OCI-LY3 (cell line): ENCODE measurements around the gene SHC3.

ENCODE experiments used
- H2AFZ ChIP-seq: fragments of 200-600, 300-600 bp; shearing (Covaris generic); 2 replicates; pipeline ENCODE4 v1.6.0; 2014; ENCODE audit warnings: antibody characterized with exemption, low read depth, low read length
- H3K27ac ChIP-seq: fragments of 200-600, 300-600 bp; sonication (generic); 2 replicates; pipeline ENCODE4 v1.5.1; 2014; ENCODE audit warnings: mild to moderate bottlenecking, low read length, moderate library complexity, mixed read lengths
- H3K27me3 ChIP-seq: fragments of 200-600, 300-600 bp; sonication (generic); 2 replicates; pipeline ENCODE4 v1.6.1; 2014; ENCODE audit warnings: low read depth, low read length, mixed read lengths
- H3K36me3 ChIP-seq: fragments of 200-600, 300-600 bp; sonication (generic); replicated peaks from 2 replicates; pipeline ENCODE3; 2014; ENCODE audit warnings: low read depth, low read length, mixed read lengths
- H3K4me1 ChIP-seq: fragments of 300-600, 200-600 bp; sonication (generic); 2 replicates; pipeline ENCODE4 v1.6.1; 2014; ENCODE audit warnings: low read length, mixed read lengths
- H3K4me2 ChIP-seq: fragments of 200-600, 300-600 bp; sonication (generic); 2 replicates; pipeline ENCODE4 v1.6.1; 2014; ENCODE audit warnings: low read length, mixed read lengths
- H3K4me3 ChIP-seq: fragments of 300-600, 200-600 bp; sonication (generic); 2 replicates; pipeline ENCODE4 v1.5.1; 2014; ENCODE audit warnings: antibody characterized with exemption, mild to moderate bottlenecking, low read length, moderate library complexity
- H3K79me2 ChIP-seq: fragments of 300-600, 200-600 bp; shearing (Covaris generic); 2 replicates; pipeline ENCODE4 v1.6.1; 2014; ENCODE audit warnings: mild to moderate bottlenecking, low read length, mixed read lengths
- H3K9ac ChIP-seq: fragments of 300-600, 200-600 bp; shearing (Covaris generic); 2 replicates; pipeline ENCODE4 v1.6.0; 2014; ENCODE audit warnings: mild to moderate bottlenecking, low read length, moderate library complexity
- H3K9me3 ChIP-seq: fragments of 200-600, 300-600 bp; shearing (Covaris generic); 2 replicates; pipeline ENCODE4 v1.6.1; 2014; ENCODE audit warnings: low read length, mixed read lengths; ENCODE audit not compliant: insufficient read depth
- H4K20me1 ChIP-seq: fragments of 200-600, 300-600 bp; sonication (generic); 2 replicates; pipeline ENCODE4 v1.6.1; 2016; ENCODE audit warnings: low read length, mixed read lengths; ENCODE audit not compliant: insufficient read depth
- EZH2phosphoT487 ChIP-seq: fragments of 200-600 bp; shearing (Covaris generic); IDR thresholded peaks from 2 replicates; pipeline ENCODE4 v1.6.1; 2018; ENCODE audit warnings: antibody characterized with exemption, mixed run types, low read depth
- TF ChIP-seq, protein P1 (sequence below): fragments of 200-600, 300-600 bp; sonication (generic); IDR thresholded peaks from 2 replicates; pipeline ENCODE4 v1.5.1; 2014; ENCODE audit warnings: antibody characterized with exemption, low read length, low read depth

SHC3 gene

DNA sequence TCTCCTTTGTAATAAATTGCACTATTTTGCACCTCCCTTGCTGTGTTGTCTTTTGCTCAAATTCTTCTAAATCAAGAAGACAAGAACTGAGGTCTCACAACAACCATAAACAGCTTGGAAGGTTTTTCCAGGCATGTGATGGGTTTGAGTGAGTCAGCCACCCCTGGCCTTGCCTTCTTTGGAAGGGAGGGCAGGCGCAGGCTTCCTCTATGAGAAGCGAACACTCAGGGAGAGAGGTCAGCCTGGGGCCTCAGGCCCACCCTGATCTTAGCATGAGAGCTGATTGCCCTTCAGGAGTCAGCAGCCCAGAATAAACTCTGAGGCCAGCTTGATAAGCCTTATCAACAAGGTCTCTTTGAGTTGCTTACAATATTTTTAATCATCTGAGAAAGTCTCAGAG lies 155.7 kb downstream of the SHC3 start:
- no peaks in the 10 kb centered on the region for H3K79me2 ChIP-seq
- H3K4me2 ChIP-seq: no peak overlapping the region
- H3K27me3 ChIP-seq: no peaks in the 10 kb centered on the region
- H3K4me3 ChIP-seq: no peak overlapping the region
- TF ChIP-seq, protein P1, sequence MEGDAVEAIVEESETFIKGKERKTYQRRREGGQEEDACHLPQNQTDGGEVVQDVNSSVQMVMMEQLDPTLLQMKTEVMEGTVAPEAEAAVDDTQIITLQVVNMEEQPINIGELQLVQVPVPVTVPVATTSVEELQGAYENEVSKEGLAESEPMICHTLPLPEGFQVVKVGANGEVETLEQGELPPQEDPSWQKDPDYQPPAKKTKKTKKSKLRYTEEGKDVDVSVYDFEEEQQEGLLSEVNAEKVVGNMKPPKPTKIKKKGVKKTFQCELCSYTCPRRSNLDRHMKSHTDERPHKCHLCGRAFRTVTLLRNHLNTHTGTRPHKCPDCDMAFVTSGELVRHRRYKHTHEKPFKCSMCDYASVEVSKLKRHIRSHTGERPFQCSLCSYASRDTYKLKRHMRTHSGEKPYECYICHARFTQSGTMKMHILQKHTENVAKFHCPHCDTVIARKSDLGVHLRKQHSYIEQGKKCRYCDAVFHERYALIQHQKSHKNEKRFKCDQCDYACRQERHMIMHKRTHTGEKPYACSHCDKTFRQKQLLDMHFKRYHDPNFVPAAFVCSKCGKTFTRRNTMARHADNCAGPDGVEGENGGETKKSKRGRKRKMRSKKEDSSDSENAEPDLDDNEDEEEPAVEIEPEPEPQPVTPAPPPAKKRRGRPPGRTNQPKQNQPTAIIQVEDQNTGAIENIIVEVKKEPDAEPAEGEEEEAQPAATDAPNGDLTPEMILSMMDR: no peak
- TF ChIP-seq EZH2phosphoT487: no peak
- no peak overlapping the region for H3K27ac ChIP-seq
- no peaks in the 10 kb centered on the region for H3K9me3 ChIP-seq
- no peaks in the 10 kb centered on the region for H3K4me1 ChIP-seq
- H3K36me3 ChIP-seq: no peaks in the 10 kb centered on the region
- no peak overlapping the region for H3K9ac ChIP-seq
- H2AFZ ChIP-seq: no peak overlapping the region
- H4K20me1 ChIP-seq: no peaks in the 10 kb centered on the region

DNA sequence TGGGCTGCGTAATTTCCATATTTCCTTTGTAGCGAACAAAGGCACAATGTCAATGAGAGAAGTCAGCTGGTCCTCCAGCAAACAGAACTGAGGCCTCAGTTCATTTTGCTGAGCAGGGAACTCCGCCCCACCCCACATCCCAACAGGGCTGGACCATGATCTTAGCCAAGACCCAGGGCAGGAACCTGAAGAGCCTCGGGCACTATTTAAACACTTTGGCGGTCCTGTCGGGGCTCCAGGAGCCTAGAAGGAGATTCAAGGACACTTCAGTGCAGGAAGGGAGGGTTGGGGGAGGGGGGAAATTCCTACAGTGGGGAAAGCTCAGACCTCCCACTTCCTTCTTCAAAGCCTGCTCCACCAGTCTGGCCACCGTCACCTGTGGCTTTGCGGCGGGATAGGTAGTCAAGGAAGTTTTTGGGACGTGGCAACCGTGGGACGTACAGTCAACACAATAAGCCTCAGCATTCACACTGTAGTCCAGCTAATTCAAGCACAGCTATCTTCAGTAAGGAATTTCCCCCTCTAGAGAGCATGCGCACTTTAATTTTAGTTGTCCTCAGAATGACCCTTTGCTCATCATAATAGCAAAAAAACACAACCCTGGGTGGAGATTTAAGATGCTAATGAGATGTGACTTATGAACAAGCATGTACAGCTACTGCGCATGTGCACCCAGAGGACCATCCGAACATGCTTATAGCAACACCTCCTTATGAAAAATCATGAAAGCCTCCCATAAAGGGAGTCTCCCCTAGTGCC lies 156.4 kb downstream of the SHC3 start:
- Histone ChIP-seq H4K20me1 (no peaks in the 10 kb centered on the region), H3K9ac (no peak overlapping the region), H3K4me1 (no peaks in the 10 kb centered on the region), H3K27ac (no peak overlapping the region), H3K4me3 (no peak overlapping the region), H3K79me2 (no peaks in the 10 kb centered on the region), H3K27me3 (no peaks in the 10 kb centered on the region), H2AFZ (no peak overlapping the region), H3K4me2 (no peak overlapping the region), H3K36me3 (no peaks in the 10 kb centered on the region), H3K9me3 (no peaks in the 10 kb centered on the region)
- TF ChIP-seq EZH2phosphoT487: no peak
- TF ChIP-seq, protein P1: no peak

DNA sequence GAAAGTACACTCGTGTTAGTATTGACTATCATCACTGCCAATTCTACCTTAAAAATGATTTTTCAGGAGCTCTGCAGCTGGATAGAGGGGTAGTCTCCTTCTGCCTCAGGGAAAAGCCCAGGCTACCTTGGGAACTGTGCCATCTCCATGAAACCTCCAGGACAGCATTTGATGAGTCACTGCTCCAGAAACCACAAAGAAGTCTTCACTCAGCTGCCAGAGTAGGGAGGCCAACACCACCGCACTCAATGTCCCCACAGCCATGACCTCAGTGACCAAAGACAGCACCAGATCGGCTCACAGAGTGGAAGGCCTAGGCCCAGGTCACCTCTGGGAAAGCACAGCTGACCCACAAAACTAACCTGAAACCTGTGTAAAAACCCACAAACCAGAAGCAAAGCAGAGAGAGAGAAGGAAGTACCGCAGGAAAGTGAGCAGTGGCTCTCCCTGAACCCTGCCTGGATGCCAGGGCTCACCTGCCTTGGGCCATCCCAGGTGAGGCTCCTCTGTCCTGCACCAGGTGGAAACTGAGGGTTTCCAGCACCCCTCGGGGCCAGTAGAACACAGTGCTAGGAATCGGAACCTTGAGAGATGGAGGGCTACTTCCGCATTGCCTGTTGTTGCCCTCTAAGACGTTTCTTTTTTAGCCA lies 157.3 kb downstream of the SHC3 start:
- no peak overlapping the region for H3K27ac ChIP-seq
- H2AFZ ChIP-seq: no peak overlapping the region
- H3K4me1 ChIP-seq: no peaks in the 10 kb centered on the region
- H3K36me3 ChIP-seq: no peaks in the 10 kb centered on the region
- no peak overlapping the region for H3K4me3 ChIP-seq
- H3K9ac ChIP-seq: no peak overlapping the region
- no peaks in the 10 kb centered on the region for H3K79me2 ChIP-seq
- H3K27me3 ChIP-seq: no peaks in the 10 kb centered on the region
- H3K4me2 ChIP-seq: no peak overlapping the region
- H3K9me3 ChIP-seq: no peaks in the 10 kb centered on the region
- H4K20me1 ChIP-seq: no peaks in the 10 kb centered on the region
- TF ChIP-seq, protein P1: no peak

DNA sequence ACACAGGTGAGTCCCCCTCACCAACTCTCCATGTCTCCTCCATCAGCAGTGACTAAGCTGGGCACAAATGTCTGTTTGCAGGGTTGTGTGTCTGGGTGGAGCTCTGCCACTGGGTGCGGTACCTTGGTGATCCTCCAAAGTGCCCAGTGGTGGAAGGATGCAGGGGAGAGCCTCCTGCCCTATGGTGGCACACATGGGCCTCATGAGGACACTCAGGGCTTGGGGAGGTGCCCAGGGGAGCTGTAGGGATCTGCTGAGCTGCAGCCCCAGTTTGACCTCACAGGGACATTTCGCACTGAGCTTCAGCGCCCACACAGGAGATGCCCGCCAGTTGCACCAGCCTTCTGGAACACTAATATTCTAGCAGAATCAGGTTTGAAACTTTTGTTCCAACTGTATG lies 157.9 kb downstream of the SHC3 start:
- Histone ChIP-seq H3K27me3 (no peaks in the 10 kb centered on the region), H3K4me3 (no peak overlapping the region), H2AFZ (no peak overlapping the region), H3K79me2 (no peaks in the 10 kb centered on the region), H4K20me1 (no peaks in the 10 kb centered on the region), H3K4me1 (no peaks in the 10 kb centered on the region), H3K4me2 (no peak overlapping the region), H3K36me3 (no peaks in the 10 kb centered on the region), H3K27ac (no peak overlapping the region), H3K9ac (no peak overlapping the region), H3K9me3 (no peaks in the 10 kb centered on the region)
- TF ChIP-seq EZH2phosphoT487: no peak
- TF ChIP-seq, protein P1: no peak
